Measurements from ENCODE around the gene STAC. TPM values are rescaled to one million over a fixed set of nuclear protein-coding genes. Genes with fewer than 3 reads are reported as not detected.

The STAC gene
- polyA plus RNA-seq, 1 donor = 35.4 TPM

DNA sequence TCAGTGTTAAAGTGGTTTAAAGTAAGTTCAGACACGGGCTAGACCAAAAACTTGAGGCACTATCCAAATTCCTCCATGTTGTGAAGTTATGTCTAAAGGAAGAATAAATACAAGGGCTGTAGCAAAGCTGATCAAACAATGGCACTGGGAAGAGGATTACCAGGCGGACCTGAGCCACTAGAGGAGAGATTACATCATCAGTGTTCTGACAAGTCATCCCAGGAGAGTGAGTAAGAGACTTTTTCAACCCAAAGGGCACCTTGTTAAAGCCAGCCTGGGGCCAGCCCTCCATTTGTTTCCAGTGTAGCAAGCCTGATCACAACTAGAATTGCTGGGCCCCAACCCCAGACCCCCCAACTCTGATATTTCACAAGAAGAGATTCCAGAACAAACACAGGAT lies 217.1 kb downstream of the STAC start:
- DNase-seq = no peak
